ENCODE results near the gene ERC2.

GRCh38 chr3:56291953-56292352, 176.3 kb downstream of the ERC2 start:
- TF ChIP-seq CTCF (conservative IDR thresholded peaks at IDR 0.05 in 1 of 2, IDR thresholded peaks at IDR 0.05 in 1 of 2; ENCODE audit: low read depth in 1 of 2, low read length in 2 of 2) (no peak), EZH2 (IDR thresholded peaks at IDR 0.05; ENCODE audit: low read length, missing control alignments) (no peak)

All from fibroblast of lung (primary cell).